Measurements from ENCODE around the gene STK39.

GRCh38 chr2:168167511-168168263 lies 79.7 kb downstream of the STK39 start:
- no peak for TF ChIP-seq CBX8 (IDR thresholded peaks at IDR 0.05)
- TF ChIP-seq ESRRA (IDR thresholded peaks at IDR 0.05; ENCODE audit: borderline replicate concordance, low read length): no peak
- TF ChIP-seq CTCF (IDR thresholded peaks at IDR 0.05): no peak
- no peak for TF ChIP-seq POLR2A (IDR thresholded peaks at IDR 0.05; ENCODE audit: low read length)
- no peak for TF ChIP-seq NPAS2 (CRISPR knock-in tag; IDR thresholded peaks at IDR 0.05; ENCODE audit: borderline replicate concordance)
- no peak for TF ChIP-seq REST (IDR thresholded peaks at IDR 0.05)
- no peak for TF ChIP-seq GATA3 (IDR thresholded peaks at IDR 0.05; ENCODE audit: borderline replicate concordance)
- TF ChIP-seq HDAC2 (IDR thresholded peaks at IDR 0.05): no peak
- TF ChIP-seq MAFK (IDR thresholded peaks at IDR 0.05; ENCODE audit: partially characterized antibody): no peak
- no peak for TF ChIP-seq JUN (IDR thresholded peaks at IDR 0.05)

Data from A549 (cell line).